ENCODE results near the gene RXRB. TPM values are rescaled to one million over a fixed set of nuclear protein-coding genes. Genes with fewer than 3 reads are reported as not detected.

RXRB gene
- total RNA-seq, 2 donors from 2014 or later: 43.9 to 50.4 TPM

DNA sequence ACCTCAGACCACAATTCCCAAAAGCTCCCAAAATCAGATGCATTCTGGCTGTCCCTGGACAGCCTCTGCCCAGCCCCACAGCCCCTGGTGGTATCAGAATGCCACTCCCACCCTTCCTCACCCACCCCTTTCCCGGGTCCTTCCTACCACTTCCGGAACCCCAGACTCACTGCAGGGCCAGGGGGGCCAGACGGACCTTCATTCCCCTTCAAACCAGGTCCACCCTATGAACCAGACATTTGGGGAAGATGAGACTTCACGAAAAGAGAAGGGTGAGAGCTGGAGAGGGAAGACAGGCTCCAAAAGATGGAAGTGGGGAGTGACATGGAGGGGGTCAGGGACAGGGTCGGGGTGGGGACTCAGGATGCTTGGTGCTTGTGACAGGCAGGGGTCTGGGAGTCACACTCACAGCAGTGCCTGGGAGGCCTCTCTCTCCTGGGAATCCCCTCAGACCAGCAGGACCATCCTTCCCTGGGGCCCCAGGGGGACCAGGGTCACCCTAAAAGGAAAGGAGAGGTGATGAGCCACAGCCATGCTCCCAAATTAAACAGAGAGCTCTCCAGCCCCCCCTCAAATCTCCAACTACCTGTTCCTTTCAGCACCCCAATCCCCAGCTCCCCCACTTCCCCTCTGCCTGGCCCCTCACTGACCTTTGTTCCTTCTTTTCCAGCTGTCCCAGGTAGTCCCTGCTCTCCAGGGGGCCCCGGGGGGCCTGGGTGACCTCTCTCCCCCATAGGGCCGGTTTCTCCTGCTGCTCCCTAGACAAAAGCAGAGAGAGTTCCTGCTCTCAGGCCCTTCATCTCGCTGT lies 28.4 kb downstream of the RXRB start:
- Mint-ChIP-seq H3K9me3 (no peaks in the 10 kb centered on the region), H3K4me1 (ENCODE audit: low read depth in 2 of 2) (no peaks in the 10 kb centered on the region), H3K4me3 (no peak overlapping the region), H3K27me3 (peaks cover 6 to 7% of the 10 kb centered on the region in 2 donors), H3K36me3 (no peaks in the 10 kb centered on the region), H3K27ac (peak overlapping the region in 1 of 2 donors; percentile 51)
- ATAC-seq (no peak), DNase-seq (ENCODE audit: low spot score) (peak; percentile 46)

DNA sequence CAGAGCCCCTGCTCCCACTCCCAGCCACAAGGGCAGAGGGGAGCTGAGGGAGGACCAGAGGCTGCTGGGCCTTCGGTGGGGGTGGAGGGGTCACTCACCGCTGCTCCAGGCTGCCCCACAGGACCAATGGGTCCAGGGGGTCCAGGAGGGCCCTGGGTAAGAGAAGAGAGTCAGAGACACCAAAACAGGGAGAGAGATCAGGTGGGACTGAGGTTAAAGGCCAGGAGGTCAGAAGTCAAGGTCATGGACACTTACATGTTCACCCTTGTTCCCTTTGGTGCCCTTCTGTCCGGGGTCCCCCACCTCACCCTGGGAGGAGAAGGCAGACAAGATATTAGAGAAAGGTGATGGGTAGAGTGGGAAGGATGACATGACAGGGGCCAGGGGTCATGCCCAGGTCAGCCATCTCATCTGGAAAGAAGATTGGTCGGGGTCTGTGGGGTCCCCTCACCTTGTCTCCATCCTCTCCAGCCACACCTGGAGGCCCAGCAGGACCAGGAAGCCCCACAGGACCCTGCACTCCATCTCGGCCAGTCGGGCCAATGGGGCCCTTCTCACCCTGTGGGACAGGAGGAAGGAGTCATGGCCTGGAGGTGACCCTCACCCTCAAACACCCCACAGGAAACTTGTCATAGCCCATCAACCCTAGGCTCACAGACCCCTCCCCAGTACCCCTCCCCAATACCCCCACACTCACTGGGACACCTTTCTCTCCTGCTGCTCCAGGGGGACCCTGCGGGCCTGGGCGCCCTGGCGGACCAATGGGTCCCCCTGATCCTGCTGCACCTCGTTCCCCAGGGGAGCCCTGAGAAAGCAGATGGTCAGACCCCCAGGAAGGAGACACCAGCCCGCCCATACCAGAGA lies 29.2 kb downstream of the RXRB start:
- peaks cover 6 to 7% of the 10 kb centered on the region in 2 donors for H3K27me3 Mint-ChIP-seq
- no peaks in the 10 kb centered on the region for H3K9me3 Mint-ChIP-seq
- H3K36me3 Mint-ChIP-seq: no peaks in the 10 kb centered on the region
- H3K4me1 Mint-ChIP-seq (ENCODE audit: low read depth in 2 of 2): no peaks in the 10 kb centered on the region
- ATAC-seq: no peak
- no peak overlapping the region for H3K4me3 Mint-ChIP-seq
- DNase-seq (ENCODE audit: low spot score): peak; percentile 54
- no peak overlapping the region for H3K27ac Mint-ChIP-seq

DNA sequence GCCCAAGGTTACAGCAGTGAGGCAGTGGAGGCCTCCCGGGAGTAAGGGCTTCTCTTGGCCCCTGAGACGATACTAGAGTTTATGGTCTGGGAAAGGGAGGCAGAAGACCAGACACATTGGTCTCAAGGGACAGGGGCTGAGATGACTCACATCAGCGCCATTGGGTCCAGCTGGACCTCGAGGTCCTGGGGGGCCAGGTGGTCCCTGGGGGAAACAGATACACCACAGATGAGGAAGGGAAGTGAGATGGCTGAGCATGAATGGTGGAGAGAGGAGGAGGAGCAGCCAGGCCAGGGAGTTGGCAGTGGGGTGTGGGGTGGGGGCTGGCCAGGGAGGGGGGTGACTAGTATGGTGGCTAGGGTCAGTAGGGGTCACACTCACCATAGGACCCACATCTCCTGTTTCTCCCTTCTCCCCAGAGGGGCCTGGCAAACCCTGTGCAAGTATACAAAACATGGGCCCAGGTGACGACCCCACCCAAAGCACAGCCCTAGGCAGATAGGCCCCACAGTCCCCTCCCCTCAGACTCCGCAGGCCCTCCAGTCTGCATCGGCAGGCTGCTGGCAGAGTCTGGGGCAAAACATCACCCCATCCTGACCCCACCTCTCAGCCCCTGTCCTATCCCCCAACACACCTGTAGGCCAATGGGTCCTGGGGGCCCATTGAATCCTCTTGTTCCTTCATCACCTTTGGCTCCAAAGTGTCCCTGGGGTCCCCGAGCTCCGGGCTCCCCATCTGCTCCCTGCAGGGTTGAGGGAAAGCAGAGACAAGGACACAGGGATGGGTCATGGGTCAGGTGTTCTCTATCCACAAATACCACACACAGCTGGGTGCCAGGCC lies 30.1 kb downstream of the RXRB start:
- peak; percentile 50 for DNase-seq (ENCODE audit: low spot score)
- no peaks in the 10 kb centered on the region for H3K4me1 Mint-ChIP-seq (ENCODE audit: low read depth in 2 of 2)
- H3K36me3 Mint-ChIP-seq: no peaks in the 10 kb centered on the region
- no peak overlapping the region for H3K27ac Mint-ChIP-seq
- H3K27me3 Mint-ChIP-seq: peaks cover 3 to 5% of the 10 kb centered on the region in 2 donors
- no peak for ATAC-seq
- no peaks in the 10 kb centered on the region for H3K9me3 Mint-ChIP-seq
- no peak overlapping the region for H3K4me3 Mint-ChIP-seq

DNA sequence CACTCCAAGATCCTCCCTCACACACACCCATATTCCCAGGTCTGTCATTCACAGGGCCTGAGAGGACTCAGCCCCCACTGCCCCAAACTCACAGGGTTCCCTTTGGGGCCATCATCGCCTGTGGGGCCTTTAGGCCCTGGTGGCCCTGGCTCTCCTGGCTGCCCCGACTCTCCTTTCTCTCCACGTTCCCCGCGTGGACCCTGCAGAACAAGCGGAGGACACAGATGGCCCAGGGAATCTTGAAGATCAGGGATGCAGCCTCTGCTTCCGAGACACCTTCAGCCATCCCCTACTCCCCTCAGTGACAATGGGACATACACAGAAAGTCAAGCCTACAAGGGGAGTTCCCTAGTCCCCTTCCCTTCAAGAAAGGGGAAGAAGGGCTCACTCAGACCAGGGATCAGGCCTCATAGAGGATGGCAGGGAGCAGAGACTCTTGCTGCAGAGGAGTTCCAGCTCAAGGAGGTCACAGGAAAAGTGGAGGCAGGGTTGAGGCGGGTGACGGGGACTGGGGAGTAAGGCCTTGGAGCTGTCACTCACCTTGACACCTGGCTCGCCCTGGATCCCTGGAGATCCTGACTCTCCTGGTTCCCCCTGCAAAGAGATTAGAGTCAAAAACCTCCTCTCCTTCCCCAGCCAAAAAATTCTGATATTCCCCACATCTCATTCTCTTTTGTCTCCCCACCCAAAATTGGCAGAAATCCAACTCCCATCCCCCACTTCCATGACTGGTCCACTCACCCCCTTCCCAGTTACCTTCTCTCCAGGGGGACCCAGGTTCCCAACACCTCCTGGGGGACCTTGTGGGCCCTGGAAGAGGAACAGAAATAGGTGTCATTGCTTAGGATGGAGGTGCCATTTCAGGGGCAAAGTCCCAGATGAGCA lies 30.9 kb downstream of the RXRB start:
- DNase-seq (ENCODE audit: low spot score): peak; percentile 53
- no peak overlapping the region for H3K4me3 Mint-ChIP-seq
- H3K4me1 Mint-ChIP-seq (ENCODE audit: low read depth in 2 of 2): no peaks in the 10 kb centered on the region
- no peak for ATAC-seq
- no peak overlapping the region for H3K27ac Mint-ChIP-seq
- no peaks in the 10 kb centered on the region for H3K36me3 Mint-ChIP-seq
- no peaks in the 10 kb centered on the region for H3K9me3 Mint-ChIP-seq
- H3K27me3 Mint-ChIP-seq: no peaks in the 10 kb centered on the region

DNA sequence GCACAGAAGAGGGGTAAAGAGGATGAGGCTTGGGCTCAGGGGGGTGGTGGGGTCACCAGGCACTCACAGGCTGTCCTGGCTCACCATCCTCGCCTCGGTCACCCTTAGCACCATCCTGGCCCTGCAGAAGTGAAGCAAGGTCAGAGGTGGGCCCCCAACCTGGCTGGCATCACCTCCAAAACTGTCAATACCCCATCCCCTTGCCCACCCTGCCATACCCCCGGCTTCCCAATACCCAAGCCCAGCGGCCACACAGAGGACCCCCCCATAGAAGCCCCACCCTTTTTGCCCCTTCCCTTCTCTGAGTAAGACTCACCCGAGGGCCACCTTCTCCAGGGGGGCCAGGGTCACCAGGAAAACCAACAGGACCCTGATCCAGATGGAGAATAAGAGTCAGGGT lies 31.8 kb downstream of the RXRB start:
- no peak overlapping the region for H3K4me3 Mint-ChIP-seq

DNA sequence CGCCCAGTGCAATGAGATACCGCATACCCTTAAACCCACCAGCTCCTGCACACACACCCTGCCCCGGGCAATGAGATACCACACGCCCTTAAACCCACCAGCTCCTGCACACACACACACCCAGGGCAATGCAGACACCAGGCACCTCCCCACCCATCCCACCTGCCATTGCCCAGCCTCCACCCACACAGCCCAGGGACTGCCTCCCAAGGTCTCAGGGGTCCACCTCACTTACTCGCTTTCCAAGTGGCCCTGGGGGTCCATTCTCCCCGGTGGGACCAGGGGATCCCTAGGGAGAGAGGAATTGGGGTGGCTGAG lies 32.2 kb downstream of the RXRB start:
- H3K27ac Mint-ChIP-seq: no peak overlapping the region
- ATAC-seq: no peak
- no peaks in the 10 kb centered on the region for H3K9me3 Mint-ChIP-seq
- DNase-seq (ENCODE audit: low spot score): peak; percentile 29
- no peaks in the 10 kb centered on the region for H3K36me3 Mint-ChIP-seq
- peaks cover 0 to 5% of the 10 kb centered on the region in 2 donors for H3K27me3 Mint-ChIP-seq
- no peak overlapping the region for H3K4me3 Mint-ChIP-seq
- no peaks in the 10 kb centered on the region for H3K4me1 Mint-ChIP-seq (ENCODE audit: low read depth in 2 of 2)

More for the DNA sequence above, 31.8 kb downstream of the RXRB start:
- no peaks in the 10 kb centered on the region for H3K9me3 Mint-ChIP-seq
- no peak overlapping the region for H3K27ac Mint-ChIP-seq
- ATAC-seq: no peak
- H3K27me3 Mint-ChIP-seq: peaks cover 0 to 5% of the 10 kb centered on the region in 2 donors
- peak; percentile 39 for DNase-seq (ENCODE audit: low spot score)
- no peaks in the 10 kb centered on the region for H3K36me3 Mint-ChIP-seq
- H3K4me1 Mint-ChIP-seq (ENCODE audit: low read depth in 2 of 2): no peaks in the 10 kb centered on the region

DNA sequence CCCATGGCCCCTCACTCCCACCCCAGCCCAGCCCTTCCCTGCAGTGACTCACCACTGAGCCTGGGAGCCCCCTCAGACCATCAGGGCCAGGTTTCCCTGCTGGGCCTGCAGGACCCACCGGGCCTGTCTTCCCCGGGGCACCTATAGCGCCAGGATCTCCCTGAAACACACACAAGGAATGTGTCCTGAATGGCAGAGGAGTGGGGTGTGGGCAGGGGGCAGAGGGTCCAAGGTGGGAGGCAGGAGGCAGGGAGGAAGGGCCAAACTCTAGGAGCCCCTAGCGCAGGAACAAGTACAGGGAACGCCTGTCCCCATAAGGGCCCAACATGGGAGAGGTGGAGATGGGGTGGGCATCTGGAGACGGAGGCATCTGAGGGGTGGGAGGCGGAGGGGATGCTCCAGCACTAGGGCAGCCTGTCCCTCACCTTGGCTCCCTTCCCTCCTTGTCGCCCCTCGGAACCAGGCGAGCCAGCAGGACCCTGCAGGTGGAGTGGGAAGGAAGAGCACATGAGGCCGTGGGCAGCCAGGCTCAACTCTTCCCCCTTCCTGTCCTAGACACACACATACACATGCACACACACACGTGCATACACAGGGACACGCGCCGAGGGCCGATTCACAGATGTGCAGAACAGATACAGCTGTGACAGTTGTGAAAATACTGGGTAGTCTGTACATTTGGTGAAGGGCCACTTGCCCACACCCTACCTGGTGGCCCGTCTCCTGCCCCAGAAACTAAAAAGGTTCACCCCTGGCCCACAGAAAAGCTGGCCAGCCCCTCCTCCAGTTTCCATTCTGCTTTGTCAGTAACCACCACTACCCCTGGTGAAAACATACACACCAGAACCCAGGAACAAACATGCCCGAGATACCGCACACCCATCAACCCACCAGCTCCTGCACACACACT lies 32.8 kb downstream of the RXRB start:
- Mint-ChIP-seq H3K27me3 (peaks cover 0 to 5% of the 10 kb centered on the region in 2 donors), H3K36me3 (no peaks in the 10 kb centered on the region), H3K4me1 (ENCODE audit: low read depth in 2 of 2) (no peaks in the 10 kb centered on the region), H3K4me3 (no peak overlapping the region), H3K9me3 (no peaks in the 10 kb centered on the region), H3K27ac (no peak overlapping the region)
- DNase-seq (ENCODE audit: low spot score) (peak; percentile 55), ATAC-seq (no peak)

DNA sequence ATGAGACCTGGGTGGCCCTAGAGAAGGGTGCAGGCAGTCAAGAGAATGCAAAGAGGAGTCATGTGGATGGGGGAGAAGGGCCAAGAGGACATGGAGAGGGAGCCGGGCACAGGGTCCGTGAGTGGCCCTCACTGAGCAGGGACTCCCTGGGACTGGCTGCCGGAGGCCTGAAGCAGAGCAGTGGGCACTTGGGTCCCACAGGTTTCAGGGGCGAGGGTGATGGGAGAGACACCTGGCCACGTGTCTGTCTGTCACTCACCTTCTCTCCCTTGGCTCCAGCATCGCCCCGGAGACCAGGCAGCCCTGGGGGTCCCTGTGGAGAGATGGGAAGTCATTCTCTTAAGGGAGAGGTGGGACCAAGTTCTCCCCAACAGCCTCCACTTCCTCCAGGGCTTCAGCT lies 33.7 kb downstream of the RXRB start:
- ATAC-seq (no peak), DNase-seq (ENCODE audit: low spot score) (peak; percentile 51)
- H3K27ac Mint-ChIP-seq: no peak overlapping the region
- peaks cover 0 to 5% of the 10 kb centered on the region in 2 donors for H3K27me3 Mint-ChIP-seq
- no peak overlapping the region for H3K4me3 Mint-ChIP-seq
- no peaks in the 10 kb centered on the region for H3K36me3 Mint-ChIP-seq
- peaks cover 2 to 5% of the 10 kb centered on the region in 2 donors for H3K4me1 Mint-ChIP-seq (ENCODE audit: low read depth in 2 of 2)
- no peaks in the 10 kb centered on the region for H3K9me3 Mint-ChIP-seq

DNA sequence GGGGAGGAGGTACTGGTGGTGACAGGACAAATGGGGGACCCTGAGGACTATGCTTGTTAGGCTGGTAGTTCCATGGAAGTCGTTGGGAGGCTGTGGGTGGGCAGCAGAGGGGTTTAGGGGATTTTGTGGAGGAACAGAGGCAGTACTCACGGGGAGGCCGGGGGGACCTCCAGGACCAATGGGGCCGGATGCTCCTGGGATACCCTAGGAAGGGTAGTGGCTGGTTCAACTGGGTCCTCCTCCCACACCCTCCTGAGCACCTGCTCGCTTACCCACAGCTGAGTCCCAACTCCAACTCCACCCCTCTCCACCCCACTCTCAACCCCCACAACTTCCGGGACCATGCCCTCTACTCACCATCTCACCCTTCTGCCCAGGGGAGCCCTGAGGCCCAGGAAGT lies 34.1 kb downstream of the RXRB start:
- ATAC-seq (no peak), DNase-seq (ENCODE audit: low spot score) (peak; percentile 10)
- no peak overlapping the region for H3K27ac Mint-ChIP-seq
- H3K9me3 Mint-ChIP-seq: no peaks in the 10 kb centered on the region
- peaks cover 2 to 5% of the 10 kb centered on the region in 2 donors for H3K27me3 Mint-ChIP-seq
- no peak overlapping the region for H3K4me3 Mint-ChIP-seq
- no peaks in the 10 kb centered on the region for H3K36me3 Mint-ChIP-seq
- peaks cover 6 to 9% of the 10 kb centered on the region in 2 donors for H3K4me1 Mint-ChIP-seq (ENCODE audit: low read depth in 2 of 2)

DNA sequence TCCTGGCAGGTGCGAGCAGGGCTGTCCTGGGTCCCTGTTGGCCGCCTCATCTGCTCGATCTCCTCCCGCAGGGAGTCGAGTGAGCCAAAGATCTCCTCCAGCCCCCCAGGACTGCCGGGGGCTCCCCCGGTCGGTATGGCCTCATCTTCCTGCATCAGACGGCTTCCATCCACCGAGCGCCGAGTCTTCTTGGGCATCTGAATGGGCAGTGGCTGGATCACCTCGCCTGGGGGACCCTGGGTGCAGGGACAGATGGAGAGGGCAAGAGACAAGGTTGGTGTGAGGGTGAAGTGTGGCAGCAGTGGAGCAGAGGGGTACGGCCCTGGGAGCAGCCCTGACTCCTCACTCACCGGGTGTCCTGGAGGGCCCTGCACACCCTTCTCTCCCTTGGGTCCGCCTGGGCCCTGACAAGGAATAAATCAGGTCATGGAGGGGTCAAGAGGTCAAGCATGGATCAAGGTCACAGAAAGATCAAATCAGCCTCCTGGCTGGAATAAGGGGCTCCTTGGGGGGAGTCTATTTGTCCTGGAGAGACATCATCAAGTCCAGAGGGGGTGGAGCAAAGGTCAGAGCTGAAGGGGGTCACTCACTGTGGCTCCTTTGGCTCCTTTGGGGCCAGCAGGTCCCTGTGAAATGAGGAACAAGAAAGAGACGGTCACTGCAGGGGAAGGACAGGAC lies 34.7 kb downstream of the RXRB start:
- H3K27ac Mint-ChIP-seq: peak overlapping the region in 1 of 2 donors; percentile 1
- no peaks in the 10 kb centered on the region for H3K9me3 Mint-ChIP-seq
- DNase-seq (ENCODE audit: low spot score) (peak; percentile 59), ATAC-seq (no peak)
- peaks cover 2 to 5% of the 10 kb centered on the region in 2 donors for H3K27me3 Mint-ChIP-seq
- no peak overlapping the region for H3K4me3 Mint-ChIP-seq
- peaks cover 10% of the 10 kb centered on the region in 2 donors for H3K4me1 Mint-ChIP-seq (ENCODE audit: low read depth in 2 of 2)
- no peaks in the 10 kb centered on the region for H3K36me3 Mint-ChIP-seq

DNA sequence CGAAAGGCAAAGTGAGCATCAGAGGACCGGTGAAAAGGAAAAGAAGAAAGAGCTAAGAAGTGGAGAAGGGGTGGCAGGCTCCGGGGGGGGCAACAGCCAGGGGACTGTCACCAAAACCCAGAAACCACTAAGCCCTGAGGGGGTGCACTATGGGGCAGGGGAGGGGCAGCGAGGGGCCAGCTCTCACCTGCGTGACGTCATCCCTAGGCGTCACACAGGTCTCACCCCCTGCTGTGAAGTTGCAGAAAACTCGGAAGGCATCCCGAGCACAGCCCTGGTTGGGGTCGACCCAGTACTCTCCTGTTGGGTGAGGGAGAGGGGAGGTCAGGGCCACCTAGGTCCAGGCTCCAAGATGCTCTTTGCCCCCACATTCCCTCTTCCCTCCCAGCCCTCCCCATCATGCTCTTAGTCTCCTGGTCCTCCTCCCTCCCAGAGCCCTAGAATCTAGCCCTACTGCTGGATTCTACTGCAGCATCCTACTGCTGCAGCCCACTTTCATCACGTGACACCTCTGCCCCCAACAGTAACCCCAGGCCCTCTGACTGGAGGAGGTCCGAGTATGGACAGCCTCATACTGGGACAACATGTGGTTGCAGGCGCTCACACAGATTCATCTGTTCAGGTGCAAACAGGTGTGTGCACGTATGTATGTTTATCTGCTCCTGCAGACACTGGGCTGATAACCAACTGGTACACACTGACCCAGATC lies 35.6 kb downstream of the RXRB start:
- H3K9me3 Mint-ChIP-seq: no peaks in the 10 kb centered on the region
- no peak overlapping the region for H3K4me3 Mint-ChIP-seq
- H3K4me1 Mint-ChIP-seq (ENCODE audit: low read depth in 2 of 2): peaks cover 10% of the 10 kb centered on the region in 2 donors
- ATAC-seq (no peak), DNase-seq (ENCODE audit: low spot score) (peak; percentile 13)
- peaks cover 2 to 5% of the 10 kb centered on the region in 2 donors for H3K27me3 Mint-ChIP-seq
- H3K27ac Mint-ChIP-seq: no peak overlapping the region
- no peaks in the 10 kb centered on the region for H3K36me3 Mint-ChIP-seq

Measured in natural killer cell treated with Interleukin-12 subunit alpha and Interleukin-12 subunit beta and Interleukin-15 and Interleukin-18, amount 100 ng/mL, for 72 hours (primary cell).